Stimulated activated CD4-positive, alpha-beta T cell treated with anti-CD3 and anti-CD28 coated beads, TNF-alpha, amount 100 ng/mL, for 1 hour (primary cell): ENCODE measurements around the gene GRK3.
"Not testable (repeated sequence)": the region's sequence is repeated elsewhere in the genome, so short reads cannot be mapped to it uniquely, and the experiment has no call there.

Experiments used
- DNase-seq, 3 donors: peaks; one replicate each; pipeline ENCODE4 v3.0.0-alpha.2; 2020; ENCODE audit warnings: low read depth in 3 of 3, low spot score in 1 of 3

Gene GRK3

GRCh38 chr22:25570486-25570885 lies 6.0 kb downstream of the GRK3 start:
- no peak for DNase-seq

GRCh38 chr22:25571969-25572707 lies 7.7 kb downstream of the GRK3 start:
- DNase-seq: not testable (repeated sequence)

GRCh38 chr22:25572708-25573171 lies 8.3 kb downstream of the GRK3 start:
- no peak for DNase-seq

GRCh38 chr22:25573841-25574240 lies 9.4 kb downstream of the GRK3 start:
- DNase-seq: no peak

GRCh38 chr22:25574736-25575135 lies 10.3 kb downstream of the GRK3 start:
- DNase-seq: no peak

GRCh38 chr22:25575674-25576392 lies 11.4 kb downstream of the GRK3 start:
- DNase-seq: not testable (repeated sequence)

GRCh38 chr22:25581452-25581851 lies 17.0 kb downstream of the GRK3 start:
- not testable (repeated sequence) for DNase-seq

GRCh38 chr22:25582946-25583345 lies 18.5 kb downstream of the GRK3 start:
- DNase-seq: no peak

- not testable (repeated sequence) for DNase-seq
Observed at GRCh38 chr22:25584993-25585392, 20.5 kb downstream of the GRK3 start.

- not testable (repeated sequence) for DNase-seq
Observed at GRCh38 chr22:25589664-25590063, 25.2 kb downstream of the GRK3 start.

- DNase-seq: not testable (repeated sequence)
Observed at GRCh38 chr22:25593323-25593722, 28.8 kb downstream of the GRK3 start.

- DNase-seq: no peak
Observed at GRCh38 chr22:25598609-25599008, 34.1 kb downstream of the GRK3 start.

- DNase-seq: no peak
Observed at GRCh38 chr22:25602445-25602844, 38.0 kb downstream of the GRK3 start.

- DNase-seq: no peak
Observed at GRCh38 chr22:25602916-25603315, 38.4 kb downstream of the GRK3 start.

- DNase-seq: not testable (repeated sequence)
Observed at GRCh38 chr22:25605146-25605545, 40.7 kb downstream of the GRK3 start.

GRCh38 chr22:25605565-25605964 lies 41.1 kb downstream of the GRK3 start:
- DNase-seq: not testable (repeated sequence)

- not testable (repeated sequence) for DNase-seq
Observed at GRCh38 chr22:25611284-25611683, 46.8 kb downstream of the GRK3 start.

GRCh38 chr22:25613131-25613530 lies 48.7 kb downstream of the GRK3 start:
- DNase-seq: not testable (repeated sequence)

- DNase-seq: not testable (repeated sequence)
Observed at GRCh38 chr22:25613558-25613957, 49.1 kb downstream of the GRK3 start.

GRCh38 chr22:25614791-25615190 lies 50.3 kb downstream of the GRK3 start:
- DNase-seq: not testable (repeated sequence)

- no peak for DNase-seq
Observed at GRCh38 chr22:25621986-25622385, 57.5 kb downstream of the GRK3 start.

- no peak for DNase-seq
Observed at GRCh38 chr22:25623310-25623734, 58.8 kb downstream of the GRK3 start.
